ENCODE data around the gene NXF1. TPM values are rescaled to one million over a fixed set of nuclear protein-coding genes. Genes with fewer than 3 reads are reported as not detected.
A peak's percentile ranks its signal among the peaks of the same experiment; 100 is the strongest.

The NXF1 gene
- total RNA-seq, 1 donor: 31.1 TPM

DNA sequence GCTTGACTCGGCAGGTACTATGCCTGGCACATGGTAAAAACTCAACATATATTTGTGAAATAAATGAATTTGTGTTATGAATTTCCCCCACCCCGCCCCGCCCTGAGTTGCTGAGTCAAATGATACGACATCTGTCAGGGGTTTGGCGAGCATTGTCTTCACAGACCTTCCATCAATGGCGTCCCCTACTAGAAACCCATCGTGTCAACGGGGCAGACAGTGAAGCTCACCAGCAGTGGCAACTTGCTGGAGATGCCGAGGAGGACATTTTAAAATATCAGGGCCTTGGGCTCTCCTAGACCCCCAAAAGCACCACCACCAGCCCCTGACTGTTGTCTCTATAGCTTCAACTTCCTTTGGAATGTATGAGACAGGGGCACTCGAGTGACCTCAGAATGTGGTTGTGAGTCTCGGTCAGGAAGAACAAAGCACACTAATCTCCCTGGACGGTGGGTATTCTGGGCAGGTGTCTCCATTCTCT is 761 bp upstream of the NXF1 start:
- H3K79me2 ChIP-seq (ENCODE audit: insufficient read depth, low read length): peaks cover 40% of the 10 kb centered on the region
- peaks cover 27% of the 10 kb centered on the region for H3K4me1 ChIP-seq (ENCODE audit: insufficient read depth, low read length)
- H3K27ac ChIP-seq (ENCODE audit: low read depth, low read length): peak overlapping the region; percentile 79
- H4K20me1 ChIP-seq (ENCODE audit: insufficient read depth, low read length): peaks cover 23% of the 10 kb centered on the region
- H2AFZ ChIP-seq (ENCODE audit: low read length): peak overlapping the region; percentile 70
- TF ChIP-seq CTCF (IDR thresholded peaks at IDR 0.05; ENCODE audit: extremely low read depth, low read depth, low read length): no peak
- peak overlapping the region; percentile 99 for H3K4me2 ChIP-seq (ENCODE audit: insufficient read depth, low read length)
- H3K27me3 ChIP-seq (ENCODE audit: insufficient read depth, low read length): no peaks in the 10 kb centered on the region
- H3K36me3 ChIP-seq (ENCODE audit: insufficient read depth, low read length): peaks cover 30% of the 10 kb centered on the region
- no peaks in the 10 kb centered on the region for H3K9me3 ChIP-seq (ENCODE audit: low read depth, low read length)
- peak overlapping the region; percentile 92 for H3K4me3 ChIP-seq (ENCODE audit: insufficient read depth, low read length)
- no peak for DNase-seq (ENCODE audit: insufficient read length, low spot score, missing footprints)

DNA sequence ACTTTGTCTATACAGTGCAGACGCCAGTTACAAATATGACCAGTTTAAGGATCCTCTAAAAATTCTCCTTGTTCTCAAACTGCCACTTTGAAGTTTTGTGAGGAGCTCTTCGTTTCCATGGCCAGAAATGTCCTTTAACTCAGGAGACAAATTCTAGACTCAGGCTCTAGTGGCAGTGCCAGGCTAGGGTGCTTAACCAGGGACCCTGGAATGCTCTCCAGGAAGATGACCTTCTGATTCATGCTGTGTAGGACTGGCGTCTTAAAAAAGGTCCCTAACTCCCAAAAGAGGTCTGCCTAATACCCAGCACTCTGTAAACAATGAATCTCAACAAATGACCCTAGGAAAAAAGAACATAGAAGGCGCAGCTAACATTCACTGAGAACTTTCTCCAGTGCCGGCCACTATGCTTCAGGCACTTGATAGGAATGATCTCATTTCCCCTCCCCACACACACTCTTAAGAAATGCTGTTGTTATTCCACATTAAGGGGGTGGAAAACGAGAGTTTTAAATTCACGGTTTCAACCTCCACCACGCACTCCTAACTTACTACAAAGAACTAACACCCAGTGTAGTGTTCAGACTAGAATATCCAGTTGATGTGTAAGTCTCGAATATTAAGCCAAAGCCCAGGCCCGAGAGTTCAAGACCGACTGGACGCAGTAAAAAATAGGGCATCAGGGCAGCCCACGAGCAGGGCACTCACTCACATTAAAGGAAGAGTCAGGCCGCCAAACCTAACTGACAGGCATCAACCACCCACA is 747 bp downstream of the NXF1 start:
- no peak for TF ChIP-seq CTCF (IDR thresholded peaks at IDR 0.05; ENCODE audit: extremely low read depth, low read depth, low read length)
- peak overlapping the region; percentile 47 for H2AFZ ChIP-seq (ENCODE audit: low read length)
- H4K20me1 ChIP-seq (ENCODE audit: insufficient read depth, low read length): peaks cover 23% of the 10 kb centered on the region
- peaks cover 45% of the 10 kb centered on the region for H3K36me3 ChIP-seq (ENCODE audit: insufficient read depth, low read length)
- no peaks in the 10 kb centered on the region for H3K9me3 ChIP-seq (ENCODE audit: low read depth, low read length)
- H3K79me2 ChIP-seq (ENCODE audit: insufficient read depth, low read length): peaks cover 43% of the 10 kb centered on the region
- H3K27me3 ChIP-seq (ENCODE audit: insufficient read depth, low read length): no peaks in the 10 kb centered on the region
- H3K4me3 ChIP-seq (ENCODE audit: insufficient read depth, low read length): peak overlapping the region; percentile 92
- peak; percentile 84 for DNase-seq (ENCODE audit: insufficient read length, low spot score, missing footprints)
- H3K4me2 ChIP-seq (ENCODE audit: insufficient read depth, low read length): peak overlapping the region; percentile 99
- H3K27ac ChIP-seq (ENCODE audit: low read depth, low read length): peak overlapping the region; percentile 79
- H3K4me1 ChIP-seq (ENCODE audit: insufficient read depth, low read length): peaks cover 27% of the 10 kb centered on the region

DNA sequence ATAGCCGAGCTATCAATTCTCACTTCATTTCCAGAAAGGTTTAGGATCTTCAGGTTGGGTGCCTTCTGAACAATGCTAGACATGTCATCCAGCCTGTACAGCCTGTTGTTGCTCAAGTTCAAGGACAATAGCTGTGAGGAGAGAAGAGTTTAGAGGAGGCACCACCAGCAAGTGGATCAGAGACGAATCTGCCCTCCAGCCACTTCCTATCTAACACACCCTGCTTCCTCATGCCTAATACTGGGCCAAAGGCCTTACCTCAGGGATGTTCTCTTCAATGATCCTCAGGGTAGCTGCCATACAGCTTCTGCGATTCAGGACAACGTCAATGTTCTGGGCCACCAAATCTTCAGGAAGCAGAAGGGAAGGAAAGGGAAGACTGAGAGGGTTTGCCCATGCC is 4.2 kb downstream of the NXF1 start:
- no peak for DNase-seq (ENCODE audit: insufficient read length, low spot score, missing footprints)
- no peaks in the 10 kb centered on the region for H3K9me3 ChIP-seq (ENCODE audit: low read depth, low read length)
- no peak overlapping the region for H3K4me3 ChIP-seq (ENCODE audit: insufficient read depth, low read length)
- TF ChIP-seq CTCF (IDR thresholded peaks at IDR 0.05; ENCODE audit: extremely low read depth, low read depth, low read length): no peak
- no peak overlapping the region for H3K4me2 ChIP-seq (ENCODE audit: insufficient read depth, low read length)
- H3K4me1 ChIP-seq (ENCODE audit: insufficient read depth, low read length): peaks cover 17% of the 10 kb centered on the region
- no peak overlapping the region for H2AFZ ChIP-seq (ENCODE audit: low read length)
- H3K79me2 ChIP-seq (ENCODE audit: insufficient read depth, low read length): peaks cover 43% of the 10 kb centered on the region
- peaks cover 77% of the 10 kb centered on the region for H3K36me3 ChIP-seq (ENCODE audit: insufficient read depth, low read length)
- no peak overlapping the region for H3K27ac ChIP-seq (ENCODE audit: low read depth, low read length)
- no peaks in the 10 kb centered on the region for H3K27me3 ChIP-seq (ENCODE audit: insufficient read depth, low read length)
- H4K20me1 ChIP-seq (ENCODE audit: insufficient read depth, low read length): peaks cover 27% of the 10 kb centered on the region

DNA sequence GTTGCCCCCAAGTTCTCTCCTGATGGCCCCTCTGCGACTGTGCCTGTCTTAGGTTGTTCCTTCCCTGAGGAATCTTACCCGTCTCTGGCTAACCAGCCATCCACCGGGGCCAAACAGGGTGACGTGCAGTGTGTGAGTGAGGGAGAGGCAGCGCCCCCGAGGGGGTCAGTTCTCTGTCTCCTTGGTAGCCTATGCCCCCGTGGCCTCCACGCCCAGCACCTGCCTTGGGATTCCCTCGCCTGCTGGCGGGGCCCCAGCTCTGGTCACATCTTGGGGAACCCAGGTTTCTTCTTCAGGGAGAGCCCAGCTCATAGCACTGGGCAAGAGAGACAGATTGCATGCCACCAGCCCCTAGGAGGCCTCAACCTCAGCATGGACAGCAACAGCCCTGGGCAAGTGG is 5.8 kb downstream of the NXF1 start:
- H3K4me1 ChIP-seq (ENCODE audit: insufficient read depth, low read length): peaks cover 11% of the 10 kb centered on the region
- no peak overlapping the region for H3K4me3 ChIP-seq (ENCODE audit: insufficient read depth, low read length)
- no peaks in the 10 kb centered on the region for H3K27me3 ChIP-seq (ENCODE audit: insufficient read depth, low read length)
- TF ChIP-seq CTCF (IDR thresholded peaks at IDR 0.05; ENCODE audit: extremely low read depth, low read depth, low read length): no peak
- peaks cover 22% of the 10 kb centered on the region for H4K20me1 ChIP-seq (ENCODE audit: insufficient read depth, low read length)
- no peak overlapping the region for H3K4me2 ChIP-seq (ENCODE audit: insufficient read depth, low read length)
- no peak overlapping the region for H2AFZ ChIP-seq (ENCODE audit: low read length)
- DNase-seq (ENCODE audit: insufficient read length, low spot score, missing footprints): no peak
- peaks cover 35% of the 10 kb centered on the region for H3K79me2 ChIP-seq (ENCODE audit: insufficient read depth, low read length)
- H3K9me3 ChIP-seq (ENCODE audit: low read depth, low read length): no peaks in the 10 kb centered on the region
- H3K36me3 ChIP-seq (ENCODE audit: insufficient read depth, low read length): peaks cover 93% of the 10 kb centered on the region
- H3K27ac ChIP-seq (ENCODE audit: low read depth, low read length): no peak overlapping the region
